Stimulated activated CD4-positive, alpha-beta T cell treated with anti-CD3 and anti-CD28 coated beads, TNF-alpha, amount 100 ng/mL, for 48 hours (primary cell): ENCODE data around the gene FOS.

ENCODE experiments used
- DNase-seq, 3 donors: peaks; one replicate each; pipeline ENCODE4 v3.0.0-alpha.2; 2020; ENCODE audit warnings: low read depth in 3 of 3

The FOS gene

GRCh38 chr14:75250800-75251199 is 27.8 kb upstream of the FOS start:
- no peak for DNase-seq

GRCh38 chr14:75252254-75252837 is 26.3 kb upstream of the FOS start:
- no peak for DNase-seq

GRCh38 chr14:75254381-75254822 is 24.2 kb upstream of the FOS start:
- no peak for DNase-seq

- no peak for DNase-seq
These were observed 23.6 kb upstream of the FOS start for GRCh38 chr14:75254901-75255584.

- no peak for DNase-seq
These were observed 20.4 kb upstream of the FOS start for GRCh38 chr14:75258079-75258802.

GRCh38 chr14:75258803-75259509 is 19.7 kb upstream of the FOS start:
- DNase-seq = peak; percentile 96 to 99 (median 98)

GRCh38 chr14:75259510-75259855 is 19.1 kb upstream of the FOS start:
- DNase-seq = no peak

- no peak for DNase-seq
These were observed 18.4 kb upstream of the FOS start for GRCh38 chr14:75260025-75260763.

GRCh38 chr14:75261820-75262219 is 16.8 kb upstream of the FOS start:
- no peak for DNase-seq

- DNase-seq = no peak
These were observed 16.0 kb upstream of the FOS start for GRCh38 chr14:75262641-75263040.

GRCh38 chr14:75264036-75264435 is 14.6 kb upstream of the FOS start:
- no peak for DNase-seq

- no peak for DNase-seq
These were observed 11.4 kb upstream of the FOS start for GRCh38 chr14:75267141-75267721.

- no peak for DNase-seq
These were observed 9.7 kb upstream of the FOS start for GRCh38 chr14:75268633-75269550.

GRCh38 chr14:75271514-75271913 is 7.1 kb upstream of the FOS start:
- no peak for DNase-seq

- no peak for DNase-seq
These were observed 5.2 kb upstream of the FOS start for GRCh38 chr14:75273272-75274049.

GRCh38 chr14:75274050-75274898 is 4.4 kb upstream of the FOS start:
- DNase-seq = no peak

- DNase-seq = no peak
These were observed 3.6 kb upstream of the FOS start for GRCh38 chr14:75274899-75275569.

GRCh38 chr14:75275598-75275997 is 3.0 kb upstream of the FOS start:
- no peak for DNase-seq
